ENCODE results near the gene GCDH.

- no peak for TF ChIP-seq REST (IDR thresholded peaks at IDR 0.05; ENCODE audit: insufficient read depth in 1 of 2, low read depth in 2 of 2, low read length in 2 of 2)
- no peak for TF ChIP-seq SIN3A (IDR thresholded peaks at IDR 0.05; ENCODE audit: borderline replicate concordance, insufficient read depth, low read length)
- TF ChIP-seq TAF1 (IDR thresholded peaks at IDR 0.05; ENCODE audit: borderline replicate concordance, insufficient read depth, low read length) = no peak
These were observed 39.2 kb downstream of the GCDH start for GRCh38 chr19:12930002-12930645.
